GM20431 (cell line): ENCODE data around the gene GNG3.
"Not testable (repeated sequence)": the region's sequence is repeated elsewhere in the genome, so short reads cannot be mapped to it uniquely, and the experiment has no call there.

ENCODE experiments used
- in situ Hi-C: fragments of 300-500 bp; cut with MseI, MboI; formaldehyde crosslinking; loops from one replicate; pipeline ENCODE4 v1.15.0; 2020; ENCODE audit warnings: low sequenced_read_pairs; ENCODE audit not compliant: unreplicated experiment

Gene GNG3

GRCh38 chr11:62687508-62688396, 19.7 kb upstream of the GNG3 start:
- in situ Hi-C loops = no loop called here

DNA sequence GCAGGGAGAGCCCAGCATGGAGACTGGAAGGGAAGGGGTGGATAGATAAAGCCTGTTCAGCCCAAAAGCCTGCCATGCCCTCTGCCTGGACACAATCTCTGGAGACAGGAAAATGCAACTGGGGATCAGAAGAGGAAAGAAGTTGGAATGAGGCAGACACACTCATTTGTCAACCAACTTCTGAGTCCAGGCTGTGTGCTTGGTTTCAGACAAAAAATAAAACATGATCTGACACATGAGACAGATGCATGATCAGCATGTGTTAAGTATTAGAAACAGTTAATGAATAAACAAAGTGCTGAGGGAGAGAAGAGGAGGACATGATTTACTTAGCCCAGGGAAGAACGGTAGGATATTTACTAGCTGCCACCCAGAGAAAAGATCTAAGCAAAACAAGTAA, 19.0 kb upstream of the GNG3 start:
- in situ Hi-C loops = no loop called here

- in situ Hi-C loops = loop anchor here (10.0 kb wide), 1 partner anchor 295 kb away; no protein-coding TSS in a partner anchor
These were observed 17.9 kb upstream of the GNG3 start, which contains the start of gene LRRN4CL for GRCh38 chr11:62689421-62690183. LRRN4CL (minus strand) TSS chr11:62689530; CDS start chr11:62688508, 1,022 bp downstream.

- in situ Hi-C loops = loop anchor here (10.0 kb wide), 1 partner anchor 299 kb away; no protein-coding TSS in a partner anchor
These were observed 13.9 kb upstream of the GNG3 start for GRCh38 chr11:62693624-62694023.

DNA sequence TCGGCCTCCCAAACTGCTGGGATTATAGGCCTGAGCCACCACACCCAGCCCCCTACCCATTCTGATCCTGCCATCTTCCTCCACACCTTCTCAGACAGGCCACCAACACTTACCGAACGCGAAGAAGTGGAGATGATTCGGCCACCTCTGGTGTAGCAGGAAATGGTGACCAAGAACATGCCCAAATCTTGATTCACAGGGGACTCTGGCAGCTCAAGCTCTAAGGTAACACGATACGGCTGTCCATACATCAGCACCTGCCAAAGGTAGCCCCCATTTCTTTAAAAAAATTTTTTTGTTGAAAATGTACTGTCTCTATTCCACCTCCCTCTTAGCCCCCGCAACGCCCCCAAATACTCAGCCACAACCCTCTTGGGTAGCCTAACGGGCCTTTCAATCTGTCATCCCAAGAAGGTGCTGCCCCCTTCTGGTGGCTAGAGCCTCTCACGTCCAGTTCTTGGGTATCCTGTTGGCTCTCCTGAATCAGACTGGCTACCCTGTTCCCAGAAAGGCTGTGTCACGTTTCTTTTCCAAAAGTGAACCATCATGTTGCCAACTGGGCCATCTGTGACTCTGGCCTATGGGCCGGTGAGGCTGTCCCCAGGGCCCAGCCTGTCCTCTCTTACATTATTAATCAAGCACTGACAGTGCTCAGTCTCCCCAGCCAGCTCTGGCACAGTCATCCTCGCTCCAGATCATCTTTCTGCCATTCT, 12.9 kb upstream of the GNG3 start:
- in situ Hi-C loops = loop anchor here (10.0 kb wide), 1 partner anchor 300 kb away; no protein-coding TSS in a partner anchor

DNA sequence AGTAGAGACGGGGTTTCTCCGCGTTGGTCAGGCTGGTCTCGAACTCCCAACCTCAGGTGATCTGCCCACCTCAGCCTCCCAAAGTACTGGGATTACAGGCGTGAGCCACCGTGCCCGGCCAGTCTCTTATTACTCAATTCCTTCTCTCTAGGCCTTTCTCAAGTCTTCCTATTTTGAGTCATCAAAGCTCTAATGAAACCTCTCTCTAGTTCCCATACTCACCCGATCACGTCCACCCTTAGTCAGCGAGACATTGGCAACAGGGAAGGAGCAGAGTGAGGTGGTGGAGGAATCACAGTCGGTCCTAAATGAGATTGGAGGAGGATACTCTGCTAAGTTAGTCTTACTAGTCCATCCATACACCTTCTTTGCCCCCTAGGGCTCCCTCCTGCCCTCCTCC, 5.2 kb upstream of the GNG3 start:
- in situ Hi-C loops = no loop called here

GRCh38 chr11:62703921-62704320, 3.6 kb upstream of the GNG3 start:
- in situ Hi-C loops = not testable (repeated sequence)

DNA sequence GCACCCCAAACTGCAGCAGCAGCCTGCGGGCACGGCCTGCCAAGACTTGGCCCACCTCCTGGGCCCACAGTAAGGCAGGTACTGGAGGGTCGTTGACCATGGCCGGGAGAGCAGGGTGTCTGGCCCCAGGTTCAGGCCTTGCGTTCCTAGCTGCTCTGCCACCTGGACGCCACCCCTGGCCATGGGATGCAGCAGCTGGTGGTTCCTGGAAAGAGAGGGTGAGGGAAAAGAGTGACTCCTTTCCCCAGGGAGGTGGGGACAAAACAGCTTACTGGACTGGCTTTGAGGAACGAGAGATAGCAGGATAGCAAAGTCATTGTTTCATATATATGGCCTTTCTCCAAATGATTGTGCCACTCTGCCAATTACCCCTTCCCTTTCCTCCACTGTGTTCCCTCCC, 2.1 kb upstream of the GNG3 start:
- in situ Hi-C loops = no loop called here

GRCh38 chr11:62705880-62706849, 1.3 kb upstream of the GNG3 start:
- in situ Hi-C loops = no loop called here

DNA sequence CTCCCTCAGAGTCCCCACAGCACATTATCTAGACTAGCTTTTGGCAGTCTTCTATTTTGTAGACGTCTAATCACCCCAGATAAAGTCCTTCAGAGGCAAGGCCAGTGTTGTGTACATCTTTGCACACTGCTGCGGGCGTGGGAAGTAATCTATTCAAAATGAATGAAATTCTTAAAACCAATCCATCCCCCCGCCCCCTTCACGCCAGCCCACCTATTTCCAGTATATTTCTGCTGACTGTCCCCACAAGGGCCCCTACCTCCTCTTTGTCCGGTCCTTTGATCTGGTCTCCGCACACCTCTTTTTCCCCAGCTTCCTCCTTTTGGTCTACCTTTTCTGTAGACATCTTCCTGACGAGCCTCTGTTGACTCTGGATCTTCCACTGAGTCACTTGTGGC, 627 bp upstream of the GNG3 start:
- in situ Hi-C loops = no loop called here

DNA sequence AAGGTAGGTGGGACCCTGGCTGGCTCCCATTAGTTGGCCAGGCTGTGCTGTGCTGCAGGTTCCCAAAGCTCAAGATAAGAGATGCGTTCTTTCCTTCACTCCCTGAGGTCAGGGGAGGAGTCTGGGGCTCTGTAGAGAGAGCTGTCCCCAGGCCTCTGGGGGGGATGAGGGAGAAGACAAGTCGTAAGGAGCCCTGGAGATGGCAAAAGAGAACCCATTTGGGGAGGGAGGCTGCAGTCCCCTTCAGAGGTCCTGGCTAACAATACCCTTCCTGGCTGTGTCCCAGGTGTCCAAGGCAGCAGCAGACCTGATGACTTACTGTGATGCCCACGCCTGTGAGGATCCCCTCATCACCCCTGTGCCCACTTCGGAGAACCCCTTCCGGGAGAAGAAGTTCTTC, 916 bp downstream of the GNG3 start:
- in situ Hi-C loops = no loop called here

DNA sequence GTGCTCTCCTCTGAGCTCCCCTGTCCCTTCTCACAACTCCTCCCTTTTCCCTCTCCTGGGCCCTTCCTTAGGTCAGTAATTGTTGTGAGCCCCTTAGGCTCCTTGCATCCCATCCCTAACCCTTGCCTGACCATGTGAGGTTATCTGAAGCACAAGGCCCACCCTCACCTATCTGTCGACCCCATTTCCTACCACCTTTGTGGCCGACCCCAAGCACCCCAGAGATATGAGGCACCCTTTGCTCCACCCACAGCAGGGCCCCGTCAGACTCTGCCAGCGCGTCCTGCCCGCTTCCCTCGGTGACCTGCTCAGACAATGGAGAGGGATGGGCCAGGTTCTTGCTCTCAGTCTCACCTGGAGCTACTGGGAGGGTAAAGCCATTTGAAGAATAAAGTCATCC, 1.3 kb downstream of the GNG3 start:
- in situ Hi-C loops = no loop called here

DNA sequence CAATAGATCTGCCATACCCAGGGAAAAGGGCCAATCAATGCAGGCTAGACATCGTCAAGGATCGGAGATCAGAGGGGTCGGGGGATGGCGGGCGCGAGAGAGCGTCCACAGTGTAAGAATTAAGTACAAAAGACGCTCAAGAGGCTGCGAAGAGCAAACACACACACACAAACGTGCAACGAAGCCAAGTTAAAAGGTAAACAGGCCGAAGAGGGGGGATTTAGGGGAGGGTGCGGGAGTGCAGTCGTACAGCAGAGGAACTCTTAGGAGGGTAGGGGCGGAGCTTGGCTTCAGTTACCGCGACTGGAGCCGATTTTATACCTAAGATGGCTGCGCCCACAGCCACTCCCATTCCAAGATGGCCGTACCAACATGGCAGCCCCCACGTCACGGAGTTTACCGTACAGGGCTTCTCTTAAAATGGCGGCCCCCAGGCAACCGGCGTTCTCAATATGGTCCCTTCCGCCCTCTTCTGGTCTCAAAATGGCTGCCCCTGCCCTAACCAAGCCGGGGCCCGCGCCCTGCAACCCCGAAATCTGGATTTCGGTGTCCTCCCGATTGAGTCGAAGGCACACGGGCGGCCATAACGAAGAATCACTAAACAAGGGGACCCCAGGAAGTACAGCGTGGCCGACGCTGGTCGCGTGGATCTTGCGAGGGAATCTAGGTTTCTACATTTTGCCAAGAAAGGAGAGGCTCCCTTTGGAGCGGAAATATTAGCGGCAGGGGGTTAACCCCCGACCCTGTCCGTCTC, 1.9 kb downstream of the GNG3 start:
- in situ Hi-C loops = no loop called here

- in situ Hi-C loops = no loop called here
These were observed 2.5 kb downstream of the GNG3 start for GRCh38 chr11:62710001-62710345.

DNA sequence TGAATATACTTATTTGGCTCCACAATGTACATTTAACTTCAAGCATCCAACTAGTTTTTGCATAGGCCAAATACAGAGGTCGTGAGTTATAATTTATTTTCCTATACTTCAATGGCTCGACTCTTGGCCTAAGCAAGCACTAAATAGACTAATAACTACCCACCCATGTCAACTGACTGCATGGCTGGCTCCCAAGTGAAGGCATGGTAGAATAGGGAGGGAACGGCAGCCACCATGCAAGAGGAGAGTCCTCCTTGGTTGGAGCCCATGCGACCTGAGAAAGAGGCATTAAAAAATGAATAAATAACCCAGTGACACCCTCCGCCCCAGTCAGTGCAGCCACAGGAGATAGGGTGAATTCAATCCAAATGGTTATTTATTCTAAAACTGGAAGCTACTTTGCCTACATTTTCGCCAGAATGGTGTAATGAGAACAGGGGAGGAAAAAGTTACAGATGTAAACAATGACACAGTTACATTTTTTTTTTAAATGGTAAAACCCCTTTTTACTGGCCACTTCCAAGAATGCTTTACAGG, 4.9 kb downstream of the GNG3 start:
- in situ Hi-C loops = no loop called here

GRCh38 chr11:62712861-62713260, 5.4 kb downstream of the GNG3 start:
- in situ Hi-C loops = no loop called here

GRCh38 chr11:62713343-62713742, 5.9 kb downstream of the GNG3 start:
- in situ Hi-C loops = no loop called here
